GM23248 (cell line): ENCODE data around the gene LRRC4B. TPM values are rescaled to one million over a fixed set of nuclear protein-coding genes. Genes with fewer than 3 reads are reported as not detected.
A peak's percentile ranks its signal among the peaks of the same experiment; 100 is the strongest.

Experiments used
- DNase-seq: peaks from one replicate; pipeline ENCODE4 v3.0.0-alpha.2; 2015
- H2AFZ ChIP-seq: fragments of 200-600 bp; sonication (generic); 2 replicates; pipeline ENCODE4 v1.6.1; 2016; ENCODE audit warnings: antibody characterized with exemption
- H3F3A ChIP-seq: fragments of 200-600 bp; sonication (generic); 2 replicates; pipeline ENCODE4 v1.6.1; 2016; ENCODE audit warnings: mild to moderate bottlenecking, antibody characterized with exemption, mixed run types; ENCODE audit not compliant: insufficient read depth
- H3K27ac ChIP-seq: fragments of 200-600 bp; sonication (generic); 2 replicates; pipeline ENCODE4 v1.5.1; 2016; ENCODE audit warnings: mild to moderate bottlenecking
- H3K27me3 ChIP-seq: fragments of 200-600 bp; sonication (generic); replicated peaks from 2 replicates; pipeline ENCODE4 v1.6.1; 2016; ENCODE audit warnings: mild to moderate bottlenecking; ENCODE audit not compliant: insufficient read depth
- H3K36me3 ChIP-seq: fragments of 200-600 bp; sonication (generic); 2 replicates; pipeline ENCODE4 v1.6.1; 2016; ENCODE audit warnings: low read depth, mild to moderate bottlenecking
- H3K4me1 ChIP-seq: fragments of 200-600 bp; sonication (generic); 2 replicates; pipeline ENCODE4 v1.6.1; 2016; ENCODE audit warnings: mild to moderate bottlenecking; ENCODE audit not compliant: insufficient read depth
- H3K4me2 ChIP-seq: fragments of 200-600 bp; sonication (generic); one replicate; pipeline ENCODE4 v1.6.1; 2016; ENCODE audit warnings: mild to moderate bottlenecking; ENCODE audit not compliant: unreplicated experiment
- H3K4me3 ChIP-seq: fragments of 200-600 bp; sonication (generic); 2 replicates; pipeline ENCODE4 v1.5.1; 2016; ENCODE audit warnings: mild to moderate bottlenecking
- H3K79me2 ChIP-seq: fragments of 200-600 bp; sonication (generic); 2 replicates; pipeline ENCODE4 v1.6.1; 2016; ENCODE audit warnings: mild to moderate bottlenecking; ENCODE audit not compliant: insufficient read depth
- H3K9ac ChIP-seq: fragments of 200-600 bp; sonication (generic); 2 replicates; pipeline ENCODE4 v1.6.1; 2016; ENCODE audit warnings: mild to moderate bottlenecking
- H3K9me2 ChIP-seq: fragments of 200-600 bp; sonication (generic); 2 replicates; pipeline ENCODE4 v1.6.1; 2016; ENCODE audit warnings: mixed run types, mild to moderate bottlenecking, moderate library complexity; ENCODE audit not compliant: insufficient read depth
- H3K9me3 ChIP-seq: fragments of 200-600 bp; sonication (generic); one replicate; pipeline ENCODE4 v1.6.1; 2017; ENCODE audit warnings: low read depth
- H4K20me1 ChIP-seq: fragments of 200-600 bp; sonication (generic); 2 replicates; pipeline ENCODE4 v1.6.0; 2016; ENCODE audit not compliant: insufficient read depth
- EZH2 ChIP-seq: fragments of 200-600 bp; sonication (generic); IDR thresholded peaks from 2 replicates; pipeline ENCODE4 v1.6.1; 2018; ENCODE audit warnings: antibody characterized with exemption, mild to moderate bottlenecking; ENCODE audit not compliant: insufficient read depth, poor library complexity, severe bottlenecking
- EZH2phosphoT487 ChIP-seq: fragments of 200-600 bp; sonication (generic); IDR thresholded peaks from 2 replicates; pipeline ENCODE4 v1.6.1; 2018; ENCODE audit warnings: antibody characterized with exemption, moderate library complexity, mild to moderate bottlenecking, low read depth; ENCODE audit not compliant: insufficient read depth
- WGBS, 2 experiments: methylation state at CpG; one replicate each; pipeline ENCODE4 v1.1.6; 2015 to 2017; ENCODE audit warnings: low lambda C conversion rate in 2 of 2, low coverage in 1 of 2; ENCODE audit errors: missing lambda C conversion rate in 2 of 2; 5-methylcytosine and 5-hydroxymethylcytosine counted together
- in situ Hi-C: fragments of 300-500 bp; cut with MboI; formaldehyde crosslinking; loops from 2 replicates; pipeline ENCODE4 v1.15.0; 2020
- polyA plus RNA-seq: library from polyadenylated mRNA; unstranded; fragments of >200 nt; fragmentation: Nextera tagmentation; extraction: Ambion mirVana; gene quantifications from 2 replicates; pipeline ENCODE4 v1.2.1, GENCODE V29; 2016
- total RNA-seq: library from RNA; depleted of rRNA; stranded (reverse); fragments of >200 nt; shearing (Covaris generic); gene quantifications from 2 replicates; pipeline ENCODE4 v1.2.3, GENCODE V29; 2014

LRRC4B gene
- total and polyA plus RNA-seq, 2 experiments from 2014 or later, result not detected

DNA sequence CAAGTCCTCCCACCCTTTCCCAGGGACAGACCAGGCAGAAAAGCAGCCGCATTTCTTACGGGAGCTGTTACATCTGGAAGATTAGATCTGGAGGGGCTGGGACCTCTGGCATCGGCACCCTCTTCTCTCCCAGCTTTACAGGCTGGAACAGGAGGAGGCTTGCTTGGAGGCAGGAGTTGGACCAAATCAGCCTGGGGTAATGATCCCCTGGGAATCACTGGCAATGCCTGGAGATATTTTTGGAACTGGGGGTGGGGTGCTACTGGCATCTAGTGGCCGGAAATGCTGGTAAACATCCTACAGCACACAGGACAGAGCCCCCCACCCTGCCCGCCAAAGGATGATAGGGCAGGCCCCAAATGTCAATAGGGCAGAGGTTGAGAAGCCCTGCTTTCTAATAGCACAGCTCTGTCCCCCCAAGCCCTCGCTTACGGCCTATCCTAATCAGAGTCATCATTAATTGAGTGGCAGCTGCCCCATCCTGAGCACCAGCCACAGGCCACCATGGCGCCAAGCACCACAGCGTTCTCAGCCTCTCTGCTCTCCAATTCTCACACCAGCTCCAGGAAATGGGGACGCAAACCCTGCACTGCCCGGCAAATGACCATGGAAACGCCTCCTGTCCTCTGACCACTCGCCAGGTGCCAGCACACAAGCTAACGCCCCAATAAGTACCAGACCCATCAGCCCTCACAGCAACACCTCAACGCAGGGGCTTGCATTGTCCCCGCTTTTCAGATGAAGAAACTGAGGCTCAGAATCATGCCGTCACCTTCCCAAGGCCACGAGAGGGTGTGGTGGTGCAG lies 20.6 kb downstream of the LRRC4B start:
- H3F3A ChIP-seq, result no peaks in the 10 kb centered on the region
- DNase-seq, result no peak
- H3K4me2 ChIP-seq, result no peak overlapping the region
- H3K9me3 ChIP-seq, result no peaks in the 10 kb centered on the region
- in situ Hi-C loops, result loop anchor here (10.0 kb wide), 1 partner anchor 237 kb away; no protein-coding TSS in a partner anchor
- 48 to 52% methylated on average over 15 to 18 of the region's 18 CpGs for WGBS, 2 experiments
- no peaks in the 10 kb centered on the region for H3K4me1 ChIP-seq
- no peaks in the 10 kb centered on the region for H3K36me3 ChIP-seq
- no peak overlapping the region for H3K9ac ChIP-seq
- H4K20me1 ChIP-seq, result no peaks in the 10 kb centered on the region
- no peak overlapping the region for H3K27ac ChIP-seq
- no peak for TF ChIP-seq EZH2phosphoT487
- no peak for TF ChIP-seq EZH2
- no peaks in the 10 kb centered on the region for H3K79me2 ChIP-seq
- H3K9me2 ChIP-seq, result no peaks in the 10 kb centered on the region
- no peak overlapping the region for H3K4me3 ChIP-seq
- H3K27me3 ChIP-seq, result 0 out of 2 replicates have a peak, but pooled peaks cover 6% of the 10 kb centered on the region
- no peak overlapping the region for H2AFZ ChIP-seq

GRCh38 chr19:50546527-50547221 lies 21.6 kb downstream of the LRRC4B start:
- H3K4me3 ChIP-seq, result no peak overlapping the region
- in situ Hi-C loops, result loop anchor here (10.0 kb wide), 1 partner anchor 238 kb away; no protein-coding TSS in a partner anchor
- no peaks in the 10 kb centered on the region for H3K9me3 ChIP-seq
- no peak overlapping the region for H2AFZ ChIP-seq
- H3K4me1 ChIP-seq, result no peaks in the 10 kb centered on the region
- no peaks in the 10 kb centered on the region for H3K27me3 ChIP-seq
- TF ChIP-seq EZH2 (no peak), EZH2phosphoT487 (no peak)
- no peaks in the 10 kb centered on the region for H3K36me3 ChIP-seq
- DNase-seq, result no peak
- no peaks in the 10 kb centered on the region for H3F3A ChIP-seq
- no peaks in the 10 kb centered on the region for H4K20me1 ChIP-seq
- H3K4me2 ChIP-seq, result no peak overlapping the region
- no peak overlapping the region for H3K9ac ChIP-seq
- no peaks in the 10 kb centered on the region for H3K79me2 ChIP-seq
- WGBS, 2 experiments, result 53 to 65% methylated on average over 26 to 29 of the region's 29 CpGs
- H3K27ac ChIP-seq, result no peak overlapping the region
- no peaks in the 10 kb centered on the region for H3K9me2 ChIP-seq

DNA sequence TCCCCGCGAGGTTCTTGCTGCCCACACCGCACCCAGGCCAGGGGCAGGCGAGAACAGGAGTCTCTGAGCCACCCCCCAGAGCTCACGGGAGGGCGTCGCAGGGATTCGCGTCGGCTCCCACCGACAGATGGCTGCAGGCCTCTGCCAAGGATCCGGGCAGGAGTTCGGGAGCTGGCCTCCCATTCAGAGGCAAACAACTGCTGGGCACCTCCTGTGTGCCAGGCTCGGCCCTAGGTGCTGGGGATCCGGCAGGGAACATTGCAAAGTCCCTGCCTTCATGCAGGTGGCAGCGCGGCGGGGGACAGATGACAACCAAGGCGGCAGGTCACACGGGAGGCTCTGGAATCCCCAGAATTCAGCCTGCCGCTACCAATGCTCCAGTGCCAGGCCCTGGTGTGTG lies 25.3 kb downstream of the LRRC4B start:
- Histone ChIP-seq H3F3A (no peaks in the 10 kb centered on the region), H3K9me2 (no peaks in the 10 kb centered on the region), H3K4me2 (no peak overlapping the region), H2AFZ (no peak overlapping the region), H3K79me2 (no peaks in the 10 kb centered on the region), H3K36me3 (no peaks in the 10 kb centered on the region), H3K27me3 (no peaks in the 10 kb centered on the region), H3K4me1 (no peaks in the 10 kb centered on the region), H3K27ac (no peak overlapping the region), H3K9ac (no peak overlapping the region), H3K9me3 (no peaks in the 10 kb centered on the region), H3K4me3 (no peak overlapping the region), H4K20me1 (no peaks in the 10 kb centered on the region)
- no peak for DNase-seq
- in situ Hi-C loops, result loop anchor here (10.0 kb wide), 1 partner anchor 242 kb away; no protein-coding TSS in a partner anchor
- WGBS, 2 experiments, result 63 to 71% methylated on average over 19 to 21 of the region's 21 CpGs
- TF ChIP-seq EZH2 (no peak), EZH2phosphoT487 (no peak)

DNA sequence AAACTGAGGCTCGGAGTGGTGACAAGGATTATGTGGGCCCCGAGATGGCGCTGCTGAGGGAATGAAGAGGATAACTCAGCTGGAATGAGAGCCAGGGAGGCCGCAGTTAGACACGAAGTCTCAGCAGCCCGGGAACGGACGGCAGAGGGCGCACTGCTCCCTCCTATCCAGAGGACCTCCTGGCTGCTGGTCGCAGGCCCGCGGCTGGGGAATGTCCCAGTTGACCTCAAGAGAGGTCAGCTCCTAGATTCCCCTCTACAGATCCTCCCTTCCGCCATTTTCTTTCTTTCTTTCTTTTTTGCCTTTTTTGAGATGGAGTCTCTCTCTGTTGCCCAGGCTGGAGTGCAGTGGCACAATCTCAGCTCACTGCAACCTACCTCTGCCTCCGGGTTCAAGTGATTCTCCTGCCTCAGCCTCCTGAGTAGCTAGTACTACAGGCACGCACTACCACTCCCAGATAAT lies 30.4 kb downstream of the LRRC4B start:
- Histone ChIP-seq H3K27ac (no peak overlapping the region), H2AFZ (no peak overlapping the region), H3K9ac (no peak overlapping the region), H3K4me2 (no peak overlapping the region), H3K9me2 (no peaks in the 10 kb centered on the region), H3K9me3 (no peaks in the 10 kb centered on the region), H3F3A (no peaks in the 10 kb centered on the region), H3K27me3 (no peaks in the 10 kb centered on the region), H3K4me1 (no peaks in the 10 kb centered on the region), H4K20me1 (no peaks in the 10 kb centered on the region), H3K79me2 (no peaks in the 10 kb centered on the region), H3K4me3 (no peak overlapping the region), H3K36me3 (no peaks in the 10 kb centered on the region)
- no peak for TF ChIP-seq EZH2phosphoT487
- no peak for TF ChIP-seq EZH2
- peak; percentile 89 for DNase-seq
- in situ Hi-C loops, result no loop called here
- WGBS, 2 experiments, result 21 to 22% methylated on average over 15 of the region's 15 CpGs
